Ishikawa (cell line): ENCODE results near the gene SIRT2.

Source experiments
- CEBPB ChIP-seq: IDR thresholded peaks from 2 replicates; pipeline ENCODE4 v1.6.1; 2012
- CREB1 ChIP-seq: IDR thresholded peaks from 2 replicates; pipeline ENCODE4 v1.6.1; 2012; ENCODE audit warnings: low read depth
- EGR1 ChIP-seq: IDR thresholded peaks from 2 replicates; pipeline ENCODE4 v1.6.1; 2012
- EP300 ChIP-seq: IDR thresholded peaks from 2 replicates; pipeline ENCODE4 v1.6.1; 2012; ENCODE audit warnings: borderline replicate concordance
- FOXM1 ChIP-seq: IDR thresholded peaks from 2 replicates; pipeline ENCODE4 v1.6.1; 2012; ENCODE audit warnings: low read depth, borderline replicate concordance
- MAX ChIP-seq: IDR thresholded peaks from 2 replicates; pipeline ENCODE4 v1.6.1; 2012
- NFIC ChIP-seq: IDR thresholded peaks from 2 replicates; pipeline ENCODE4 v1.6.1; 2012
- RAD21 ChIP-seq: IDR thresholded peaks from 2 replicates; pipeline ENCODE4 v1.6.1; 2012; ENCODE audit warnings: low read depth
- REST ChIP-seq: IDR thresholded peaks from 2 replicates; pipeline ENCODE4 v1.6.1; 2012; ENCODE audit warnings: low read depth, mild to moderate bottlenecking
- TAF1 ChIP-seq: IDR thresholded peaks from 2 replicates; pipeline ENCODE4 v1.6.1; 2012; ENCODE audit warnings: low read depth, mild to moderate bottlenecking
- TCF12 ChIP-seq: IDR thresholded peaks from 2 replicates; pipeline ENCODE4 v1.6.1; 2012; ENCODE audit warnings: low read depth
- TEAD4 ChIP-seq: IDR thresholded peaks from 2 replicates; pipeline ENCODE4 v1.6.1; 2012
- USF1 ChIP-seq: IDR thresholded peaks from 2 replicates; pipeline ENCODE4 v1.6.1; 2012
- YY1 ChIP-seq: IDR thresholded peaks from 2 replicates; pipeline ENCODE4 v1.6.1; 2012; ENCODE audit warnings: low read depth
- ZBTB7A ChIP-seq: IDR thresholded peaks from 2 replicates; pipeline ENCODE4 v1.6.1; 2012; ENCODE audit warnings: low read depth

Gene SIRT2

GRCh38 chr19:38868551-38868950 is 30.9 kb downstream of the SIRT2 start:
- no peak for TF ChIP-seq TAF1
- TF ChIP-seq CREB1: no peak
- TF ChIP-seq FOXM1: no peak
- TF ChIP-seq MAX: no peak
- TF ChIP-seq TCF12: no peak
- no peak for TF ChIP-seq RAD21
- TF ChIP-seq USF1: no peak

GRCh38 chr19:38867171-38867780 is 32.1 kb downstream of the SIRT2 start:
- TF ChIP-seq RAD21: no peak
- no peak for TF ChIP-seq CEBPB
- TF ChIP-seq TAF1: no peak
- no peak for TF ChIP-seq YY1
- no peak for TF ChIP-seq USF1

- peak; percentile 28; the same call in 1 of the 2 replicates for TF ChIP-seq EP300
- no peak for TF ChIP-seq FOXM1
- TF ChIP-seq MAX: peak; percentile 66; the same call in 1 of the 2 replicates
- TF ChIP-seq CREB1: no peak
- peak; percentile 67; the same call in 1 of the 2 replicates for TF ChIP-seq TCF12
- 0 out of 2 replicates have a peak, but pooled peaks have one; percentile 43 for TF ChIP-seq CEBPB
- TF ChIP-seq NFIC: peak; percentile 66; the same call in 1 of the 2 replicates
Measured at GRCh38 chr19:38862321-38863059, 36.9 kb downstream of the SIRT2 start.

- no peak for TF ChIP-seq RAD21
Measured at GRCh38 chr19:38861368-38861767, 38.0 kb downstream of the SIRT2 start.

GRCh38 chr19:38856813-38857212 is 42.6 kb downstream of the SIRT2 start:
- TF ChIP-seq MAX (no peak), EP300 (no peak), TAF1 (no peak), ZBTB7A (no peak), EGR1 (no peak), CREB1 (no peak), REST (no peak), TEAD4 (no peak), USF1 (no peak), CEBPB (no peak), TCF12 (no peak), FOXM1 (no peak), NFIC (no peak), RAD21 (no peak), YY1 (no peak)

- no peak for TF ChIP-seq TCF12
- no peak for TF ChIP-seq YY1
- TF ChIP-seq CREB1: no peak
- no peak for TF ChIP-seq EP300
- no peak for TF ChIP-seq NFIC
- TF ChIP-seq ZBTB7A: no peak
- no peak for TF ChIP-seq USF1
- no peak for TF ChIP-seq RAD21
- no peak for TF ChIP-seq MAX
- no peak for TF ChIP-seq TEAD4
Measured at GRCh38 chr19:38853214-38853613, 46.2 kb downstream of the SIRT2 start.
